ENCODE results near the gene TF.
A peak's percentile ranks its signal among the peaks of the same experiment; 100 is the strongest.

Gene TF

DNA sequence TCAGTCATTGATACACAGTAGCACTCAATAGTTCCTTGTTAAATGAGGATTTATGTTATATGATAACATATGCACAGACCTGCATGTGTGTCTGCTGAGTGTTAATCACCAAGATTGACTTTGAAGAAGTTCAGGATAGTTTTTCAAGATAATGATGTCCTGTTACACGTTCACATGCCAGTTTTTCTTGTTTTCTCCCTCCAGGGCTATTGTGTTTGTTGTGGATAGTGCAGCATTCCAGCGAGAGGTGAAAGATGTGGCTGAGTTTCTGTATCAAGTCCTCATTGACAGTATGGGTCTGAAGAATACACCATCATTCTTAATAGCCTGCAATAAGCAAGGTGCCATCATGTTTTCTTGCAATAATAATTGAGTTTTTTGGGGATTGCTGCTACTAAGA is 69.2 kb downstream of the TF start:
- DNase-seq (ENCODE audit: low spot score) = no peak

DNA sequence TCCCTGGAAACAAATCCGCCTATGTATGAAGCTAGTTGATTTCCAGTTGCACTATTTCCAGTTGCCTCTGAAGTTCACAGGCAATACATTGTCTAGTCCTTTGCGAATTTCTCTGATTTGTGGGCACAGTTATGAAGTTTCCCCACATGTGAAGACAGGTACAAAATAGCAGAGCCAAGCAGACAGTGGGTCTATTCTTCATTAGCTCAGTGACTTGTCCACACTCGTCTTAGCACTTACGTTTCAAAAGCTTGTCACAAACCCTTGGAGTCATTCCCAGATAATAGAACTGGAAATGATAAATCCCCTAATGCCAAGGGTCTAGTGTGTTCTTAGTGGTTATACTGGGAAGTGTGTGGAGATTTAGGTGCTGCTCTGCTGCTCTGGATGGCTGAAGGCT is 73.9 kb downstream of the TF start:
- no peak for DNase-seq (ENCODE audit: low spot score)

DNA sequence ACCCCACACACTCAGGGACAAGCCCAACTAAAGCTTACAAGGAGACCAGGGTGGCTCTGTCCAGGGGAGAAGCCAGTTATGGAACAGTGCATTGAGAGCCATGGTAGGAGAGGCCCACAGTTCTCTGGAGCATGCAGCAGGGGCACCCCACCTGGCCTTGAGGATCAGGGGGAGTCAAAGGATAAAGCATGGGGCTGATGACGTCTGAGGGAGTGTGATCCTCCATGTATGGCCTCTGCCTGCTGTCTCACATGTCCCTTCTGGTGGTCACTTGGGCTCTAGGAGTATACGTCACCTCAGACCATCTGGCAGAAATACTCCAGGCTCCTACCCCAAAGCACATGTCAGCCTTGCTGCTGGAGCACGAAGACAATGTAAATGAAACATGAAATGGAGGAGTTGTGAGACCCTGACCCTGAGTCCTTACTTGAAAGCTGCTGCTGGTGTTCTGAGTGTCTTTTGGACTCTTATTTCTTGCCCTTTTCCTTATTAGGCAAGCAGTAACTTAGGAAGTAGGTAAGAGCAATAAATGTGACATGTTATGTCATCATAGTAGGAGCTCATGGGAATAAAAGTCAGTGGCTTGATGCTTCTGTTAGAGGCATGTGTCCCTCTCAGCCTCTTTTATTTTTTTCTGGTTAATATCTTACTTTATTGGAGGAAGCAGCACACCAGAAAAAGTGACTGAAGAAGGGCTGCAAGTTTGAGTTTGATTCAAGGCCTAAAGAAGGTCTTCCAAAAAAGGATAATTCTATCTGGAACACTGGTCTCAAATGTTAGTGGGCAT is 74.9 kb downstream of the TF start:
- no peak for DNase-seq (ENCODE audit: low spot score)

DNA sequence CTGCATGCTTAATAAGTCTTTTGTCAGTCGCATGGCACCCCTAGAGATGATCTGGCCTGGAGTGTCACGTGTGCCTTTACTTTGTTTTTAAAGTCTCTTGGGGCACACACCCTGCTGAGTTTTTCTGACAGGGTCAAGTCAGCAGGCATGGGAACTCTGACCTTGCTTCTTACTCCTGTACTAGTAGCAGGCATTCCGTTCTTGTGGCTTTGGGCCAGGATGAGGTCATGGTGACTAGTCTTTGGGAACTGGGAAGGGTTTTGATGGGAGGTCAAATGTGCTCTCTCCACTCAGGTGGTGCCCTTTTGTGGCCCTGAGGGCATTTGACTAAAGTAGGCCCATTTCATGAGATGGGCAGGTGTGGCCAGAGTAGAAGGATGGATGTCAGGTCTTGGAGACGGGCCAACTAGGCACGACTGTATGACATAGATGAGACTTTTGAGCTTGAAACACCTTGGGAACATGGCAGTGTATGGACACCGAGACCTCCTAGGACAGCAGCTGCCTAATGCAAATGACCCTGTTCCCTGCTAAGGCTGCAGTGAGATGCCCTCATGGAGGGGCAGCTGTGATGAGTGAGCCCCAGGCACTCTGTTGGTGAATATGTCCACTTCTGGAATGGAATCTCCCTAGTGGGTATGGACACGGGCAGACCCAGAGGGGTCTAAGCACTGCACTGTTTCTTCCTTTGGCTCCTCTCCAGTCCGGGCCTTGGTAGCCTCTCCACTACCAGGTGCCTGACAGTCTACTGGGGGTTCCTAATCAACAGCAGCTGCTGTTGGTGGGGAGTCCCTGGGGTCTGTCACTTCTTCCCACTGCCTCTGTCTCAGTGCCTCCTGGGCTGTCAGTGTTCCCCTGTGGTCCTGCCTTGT is 75.8 kb downstream of the TF start:
- no peak for DNase-seq (ENCODE audit: low spot score)

DNA sequence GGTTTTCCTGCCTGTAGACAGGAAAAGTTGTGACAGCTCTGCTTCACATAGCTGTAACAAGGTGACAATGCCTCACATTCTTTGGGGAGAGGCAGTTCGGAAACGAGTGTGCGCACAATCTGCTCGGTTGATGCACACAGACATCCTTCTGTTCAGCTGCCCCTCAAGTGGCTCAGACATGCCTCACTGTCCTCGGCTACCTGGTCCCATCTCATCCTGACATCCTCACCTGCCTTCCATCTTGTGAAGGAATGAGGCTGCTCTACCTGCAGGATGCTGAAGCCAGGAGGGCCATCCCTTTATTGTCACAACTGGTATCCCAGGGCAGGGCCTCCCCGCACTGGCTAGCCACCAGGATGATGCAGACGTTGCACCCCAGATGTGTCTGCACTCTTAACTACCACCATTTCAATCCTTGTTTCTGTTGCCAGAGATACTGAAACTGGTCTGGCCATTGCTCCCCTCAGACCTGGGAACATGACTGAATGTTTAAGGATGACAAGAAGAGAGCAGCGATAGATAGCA is 78.8 kb downstream of the TF start:
- DNase-seq (ENCODE audit: low spot score) = no peak

DNA sequence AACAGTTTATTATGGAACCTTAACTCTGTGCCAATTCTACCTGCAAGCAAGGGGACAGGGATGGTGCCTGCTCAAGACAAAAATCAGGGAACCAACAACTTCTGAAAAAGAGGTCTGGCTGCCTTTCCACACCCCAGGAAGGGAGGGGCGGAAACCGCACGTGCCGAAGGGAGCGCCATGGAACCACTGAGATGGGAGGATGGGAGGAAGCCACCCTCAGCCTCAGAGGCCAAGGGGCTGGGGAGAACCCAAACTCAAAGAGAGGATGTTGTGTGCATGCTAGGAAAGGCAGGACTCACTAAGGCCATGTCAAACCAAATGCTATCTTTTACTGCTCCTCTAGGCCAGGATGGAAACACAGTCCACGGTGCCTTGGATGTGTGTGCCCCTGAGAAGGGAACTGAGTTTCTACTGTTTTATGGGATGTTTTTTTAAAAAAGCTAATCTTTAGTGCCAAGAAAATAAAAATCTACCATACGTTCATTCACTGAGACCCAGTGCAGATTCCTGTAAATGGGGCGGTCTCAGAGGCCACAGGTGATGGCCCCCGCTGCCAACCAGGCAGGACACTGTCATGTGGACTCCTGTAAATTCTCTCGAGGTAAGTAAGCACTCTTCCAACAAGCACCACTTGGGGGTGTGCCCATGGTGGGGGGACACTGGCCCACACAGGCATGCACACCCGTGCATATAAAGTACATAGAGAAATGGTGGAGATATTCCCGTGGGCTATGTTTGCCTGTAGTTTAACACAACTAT is 80.0 kb downstream of the TF start:
- DNase-seq (ENCODE audit: low spot score) = no peak

DNA sequence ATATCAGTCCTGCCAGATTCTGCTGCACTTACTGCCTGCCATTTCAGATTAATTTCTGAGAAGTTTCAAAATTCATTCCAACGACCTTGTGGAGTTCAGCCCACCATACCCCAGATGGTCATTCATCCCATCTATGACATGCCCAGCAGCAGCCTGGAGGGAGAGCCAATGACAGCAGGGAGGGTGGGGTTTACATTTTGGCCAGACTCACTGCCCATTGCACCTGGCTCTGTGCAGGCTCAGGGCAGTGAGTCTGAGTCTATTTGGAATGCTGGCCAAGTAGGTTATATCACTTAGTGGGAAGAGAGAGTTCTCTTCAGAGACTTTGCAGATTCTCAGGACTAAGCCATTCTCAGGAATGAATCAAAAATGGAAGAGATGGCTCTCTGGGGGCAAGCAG is 80.9 kb downstream of the TF start:
- no peak for DNase-seq (ENCODE audit: low spot score)

DNA sequence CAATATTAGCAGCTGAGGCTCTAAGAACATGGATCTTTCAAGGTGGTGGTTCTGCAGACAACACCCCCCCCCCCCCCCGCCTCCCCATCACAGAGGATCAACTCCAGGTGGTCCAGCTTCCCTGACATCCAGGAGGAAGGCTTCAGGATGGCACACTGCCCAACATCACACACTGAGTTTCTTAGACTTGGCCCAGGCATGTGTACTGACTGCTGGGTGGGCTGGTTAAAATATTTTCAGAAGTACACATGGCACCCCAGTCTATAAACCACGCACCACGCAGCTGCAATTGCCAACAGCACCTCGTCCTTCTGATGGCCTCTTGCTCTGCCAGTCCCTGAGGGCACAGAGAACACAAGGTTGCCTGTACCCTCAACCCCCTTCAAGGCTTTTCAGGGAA is 81.5 kb downstream of the TF start:
- no peak for DNase-seq (ENCODE audit: low spot score)

DNA sequence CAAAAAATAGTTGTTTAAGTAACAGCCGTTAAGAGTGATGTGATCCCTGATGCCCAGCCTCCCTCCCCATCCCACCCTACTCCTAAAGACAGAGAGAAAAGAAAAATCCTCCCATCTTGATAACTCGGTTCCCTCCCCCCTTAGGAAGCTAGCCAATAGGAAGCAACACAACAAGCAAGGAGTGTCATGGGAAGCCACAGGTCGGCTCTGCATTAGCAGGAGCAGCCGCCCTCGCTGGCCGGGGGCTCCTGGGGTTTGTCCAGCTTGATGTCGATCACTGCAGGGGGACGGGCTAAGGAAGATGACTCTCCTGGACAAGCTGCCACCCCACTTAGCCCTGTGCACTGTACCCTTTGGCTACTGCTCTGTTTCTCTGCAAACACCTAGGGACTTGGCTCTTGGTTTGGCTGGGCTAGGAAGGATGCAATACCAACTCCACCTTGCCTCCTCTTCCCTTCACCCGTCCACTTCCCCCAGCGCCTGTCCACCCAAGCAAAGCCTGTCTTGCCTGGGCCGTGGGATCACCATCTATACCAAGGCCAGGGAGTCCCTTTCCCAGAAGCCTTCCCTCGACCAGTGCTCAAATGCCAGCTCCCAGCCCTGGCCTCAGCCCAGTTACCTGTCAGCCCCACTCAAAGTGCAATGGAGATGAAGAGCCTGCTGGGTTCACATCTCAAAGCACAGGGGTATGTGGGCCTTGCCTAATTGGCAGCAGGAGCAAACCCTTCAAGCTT is 82.5 kb downstream of the TF start:
- DNase-seq (ENCODE audit: low spot score) = no peak

DNA sequence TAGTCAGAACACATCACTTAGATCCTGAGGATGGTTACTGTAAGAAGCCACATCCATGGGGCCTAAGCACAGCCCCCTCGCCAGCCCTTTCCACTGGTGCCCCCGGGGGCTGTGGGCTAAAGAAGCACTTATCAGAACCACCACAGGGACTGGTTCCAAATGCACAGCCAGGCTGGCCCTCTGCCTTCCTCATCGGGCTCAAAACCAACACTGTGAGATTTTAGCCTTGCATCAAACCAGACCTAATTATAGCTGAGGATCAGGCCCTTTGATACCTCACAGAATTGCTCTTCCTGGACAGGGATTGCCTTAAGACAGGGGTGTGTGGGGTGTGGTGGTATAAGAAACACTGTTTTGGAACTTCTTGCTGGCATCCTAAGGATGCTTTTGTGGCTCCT is 83.1 kb downstream of the TF start:
- no peak for DNase-seq (ENCODE audit: low spot score)

DNA sequence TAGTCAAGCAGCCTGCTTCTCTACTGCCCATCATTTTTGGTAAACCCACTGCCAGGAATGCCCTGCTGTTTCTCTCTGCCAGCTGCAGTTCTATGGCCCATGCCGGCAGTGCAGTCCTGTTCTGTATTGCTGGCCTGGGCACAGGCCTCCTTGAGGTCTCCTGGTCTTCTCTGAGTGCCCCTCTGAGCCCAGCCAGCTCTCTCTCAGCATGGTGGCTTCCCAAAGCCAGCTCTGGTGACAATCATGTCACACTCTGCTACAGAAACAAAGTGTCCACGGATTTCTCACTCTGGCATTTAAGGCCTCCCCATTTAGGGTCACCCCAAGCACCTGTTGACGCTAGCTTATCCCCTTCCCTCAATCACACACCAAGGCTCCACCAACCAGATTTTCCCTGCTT is 83.9 kb downstream of the TF start:
- DNase-seq (ENCODE audit: low spot score) = no peak

DNA sequence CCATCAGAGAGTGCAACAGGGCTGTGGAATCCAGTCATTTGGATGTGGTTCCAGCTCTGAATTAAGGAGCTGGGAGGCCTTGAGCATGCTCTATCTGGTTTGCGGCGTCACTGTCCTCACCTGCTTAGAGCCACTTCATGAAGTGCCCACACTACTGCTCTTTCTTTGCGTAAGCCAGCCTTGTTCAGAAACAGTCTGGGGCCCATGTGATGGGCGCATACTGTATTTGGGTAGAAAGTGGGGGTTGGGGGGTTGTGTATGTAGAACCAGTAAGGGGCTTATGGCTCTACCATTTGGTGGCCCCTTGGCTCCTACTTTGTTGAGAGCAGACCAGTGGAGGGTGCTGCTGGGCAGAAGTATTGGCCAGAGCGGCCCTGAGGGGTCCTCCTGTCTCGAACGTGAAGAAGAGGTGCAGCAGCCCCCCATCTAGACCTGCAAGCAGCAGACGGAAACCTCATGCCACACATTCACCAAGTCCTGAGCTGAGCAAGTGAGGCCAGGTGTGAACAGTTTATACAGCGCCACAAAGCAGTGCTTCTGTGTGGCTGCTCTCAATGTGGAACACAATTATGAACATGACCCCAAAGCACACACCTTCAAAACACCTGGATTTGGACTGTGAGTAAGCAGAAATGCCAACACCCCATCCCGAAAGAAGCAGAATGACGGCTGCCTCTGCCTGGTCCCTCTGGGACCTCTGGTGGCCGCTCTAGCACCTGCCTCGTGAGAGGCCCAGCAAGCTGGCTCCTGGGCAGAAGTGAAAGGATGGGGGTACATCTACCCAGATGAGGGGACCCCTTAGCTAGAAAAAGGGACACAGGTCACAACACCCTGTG is 86.0 kb downstream of the TF start:
- peak; percentile 51 for DNase-seq (ENCODE audit: low spot score)

DNA sequence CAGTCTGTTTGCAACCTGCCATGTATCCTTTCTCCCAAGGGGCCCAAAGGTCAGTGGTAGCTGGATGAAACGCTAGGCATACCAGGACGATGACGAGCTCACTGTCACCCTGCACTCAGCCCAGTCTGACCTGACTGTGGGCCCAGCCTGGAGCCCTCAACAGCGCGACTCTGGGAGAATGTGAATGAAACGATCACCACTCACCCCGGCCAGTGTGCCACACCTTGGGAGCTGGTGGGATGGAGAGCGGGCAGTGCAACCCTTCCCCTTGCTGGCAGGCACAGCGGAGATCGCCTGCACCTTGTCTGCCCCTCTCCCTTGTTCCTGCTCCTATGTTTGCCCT is 86.6 kb downstream of the TF start:
- peak; percentile 32 for DNase-seq (ENCODE audit: low spot score)

DNA sequence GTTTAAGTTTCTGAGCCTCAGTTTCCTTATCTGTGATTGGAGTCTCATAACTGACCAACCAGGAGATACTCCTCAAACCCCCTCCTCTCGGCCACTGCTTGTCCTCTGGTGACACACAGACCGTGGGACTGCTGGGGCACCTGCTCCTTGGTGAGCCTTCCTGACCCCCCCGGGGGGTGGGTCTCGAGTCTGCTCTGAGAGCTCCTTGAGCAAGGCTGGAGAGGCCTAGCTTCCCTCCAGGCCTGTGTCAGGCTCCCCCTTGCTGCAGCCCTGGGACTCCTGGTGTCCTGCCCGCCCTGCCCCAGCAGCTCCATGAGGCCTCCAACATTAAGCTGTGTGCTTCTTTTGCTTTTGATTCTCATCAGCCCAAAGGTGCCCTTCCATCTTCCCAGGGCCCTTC is 87.1 kb downstream of the TF start:
- no peak for DNase-seq (ENCODE audit: low spot score)

DNA sequence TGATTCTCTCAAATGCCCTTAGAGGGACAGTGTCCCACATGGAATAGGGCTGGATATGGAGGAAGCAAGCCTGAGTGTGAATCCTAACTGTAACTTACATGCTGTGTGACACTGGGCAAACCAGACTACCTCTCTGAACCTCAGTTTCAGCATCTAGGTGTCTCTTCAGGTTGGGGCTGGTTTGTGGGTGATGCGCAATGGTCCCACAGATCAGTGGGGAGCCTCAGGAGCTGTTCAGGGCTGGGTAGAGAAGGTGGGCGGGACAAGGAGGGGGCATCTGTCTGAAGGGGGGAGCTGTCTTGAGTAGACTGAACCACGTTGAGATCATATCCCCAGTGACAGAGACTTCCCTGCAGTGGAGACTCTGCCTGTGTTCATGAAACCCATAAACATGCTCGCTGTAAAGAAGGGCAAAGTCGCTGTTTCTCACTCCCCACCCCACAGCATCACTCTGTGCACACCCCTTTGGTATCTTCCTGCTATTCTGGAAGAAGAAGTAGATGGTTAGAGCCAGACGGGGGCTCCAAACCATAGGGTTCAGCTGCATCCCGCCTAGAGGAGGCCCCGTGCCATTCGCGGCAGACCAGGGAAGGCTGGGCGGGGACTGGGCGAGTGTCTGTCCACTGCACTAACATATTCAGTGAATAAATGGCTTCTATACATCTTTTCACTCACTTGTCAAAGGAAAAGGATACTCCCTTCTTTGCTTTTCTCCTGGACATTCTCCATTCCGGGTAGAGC is 87.9 kb downstream of the TF start:
- no peak for DNase-seq (ENCODE audit: low spot score)

DNA sequence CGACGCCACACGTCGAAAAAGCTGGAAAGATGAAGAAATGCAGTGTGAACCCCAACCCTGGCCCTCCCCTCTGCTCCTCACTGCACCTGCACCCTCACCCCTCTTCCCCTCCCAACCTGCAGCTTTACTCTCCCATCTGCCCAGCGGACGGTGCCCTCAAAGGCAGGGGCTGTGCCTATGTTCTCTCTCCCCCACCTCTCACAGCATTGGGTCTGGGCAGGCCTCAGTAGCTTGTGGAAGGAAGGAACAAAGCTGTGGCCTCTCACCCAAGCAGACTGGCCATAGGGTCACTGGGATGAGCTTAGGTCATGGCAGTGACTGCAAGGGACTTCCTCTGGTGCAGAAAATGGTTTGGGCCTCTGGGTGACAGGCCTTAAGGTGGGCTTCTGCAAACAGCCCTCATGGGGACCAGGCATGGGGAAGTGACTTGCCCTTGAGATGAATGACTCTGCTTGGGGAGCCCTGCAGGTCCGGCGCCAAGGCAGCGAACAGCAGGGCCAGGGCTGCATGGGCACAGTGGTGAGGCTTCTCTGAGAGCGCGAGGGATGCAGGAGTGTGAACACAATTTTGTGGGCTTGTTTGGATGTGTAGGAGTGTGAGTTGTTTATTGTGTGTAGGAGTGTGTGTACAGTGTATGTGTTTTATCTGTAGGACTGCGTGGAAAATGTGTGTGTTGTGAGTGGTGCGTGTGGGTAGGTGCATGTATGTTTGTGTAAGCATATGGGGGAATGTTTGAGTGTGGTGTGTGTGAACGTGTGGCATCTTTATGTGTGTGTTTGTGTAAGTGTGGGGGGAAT is 88.6 kb downstream of the TF start:
- no peak for DNase-seq (ENCODE audit: low spot score)

DNA sequence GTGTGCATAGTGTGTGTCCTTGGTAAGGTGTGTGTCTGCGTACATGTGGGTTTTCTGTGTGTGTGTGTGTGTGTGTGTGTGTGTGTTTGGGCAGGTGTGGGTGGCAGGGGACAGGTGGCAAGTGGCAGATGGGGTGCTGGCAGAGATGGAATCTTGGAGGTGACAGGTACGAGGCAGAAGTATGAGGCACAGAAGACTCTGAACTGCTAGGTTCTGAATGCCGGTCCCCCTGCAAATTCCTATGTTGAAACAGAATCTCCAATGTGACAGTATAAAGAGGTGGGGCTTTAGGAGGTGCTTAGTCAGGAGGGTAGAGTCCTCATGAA is 89.2 kb downstream of the TF start:
- DNase-seq (ENCODE audit: low spot score) = no peak

DNA sequence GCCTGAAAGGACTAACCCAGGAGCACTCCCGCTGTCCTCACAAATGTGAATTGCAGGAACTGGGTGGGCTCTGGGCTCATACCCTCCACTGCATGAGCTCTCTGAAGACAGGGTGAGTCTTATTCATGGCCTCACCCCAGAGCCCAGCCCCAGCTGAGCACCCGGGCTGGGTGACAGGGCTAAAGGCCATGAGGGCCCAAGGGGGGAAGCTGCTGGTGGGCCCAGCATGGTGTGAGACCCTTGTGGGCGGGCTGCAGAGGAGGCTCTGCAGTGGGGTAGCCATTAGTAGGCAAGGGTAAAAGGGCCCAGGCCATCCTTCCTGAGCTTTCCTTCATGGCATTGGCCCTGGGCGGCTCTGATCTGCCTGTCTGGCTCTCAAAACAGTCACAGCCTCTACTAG is 89.8 kb downstream of the TF start:
- no peak for DNase-seq (ENCODE audit: low spot score)

DNA sequence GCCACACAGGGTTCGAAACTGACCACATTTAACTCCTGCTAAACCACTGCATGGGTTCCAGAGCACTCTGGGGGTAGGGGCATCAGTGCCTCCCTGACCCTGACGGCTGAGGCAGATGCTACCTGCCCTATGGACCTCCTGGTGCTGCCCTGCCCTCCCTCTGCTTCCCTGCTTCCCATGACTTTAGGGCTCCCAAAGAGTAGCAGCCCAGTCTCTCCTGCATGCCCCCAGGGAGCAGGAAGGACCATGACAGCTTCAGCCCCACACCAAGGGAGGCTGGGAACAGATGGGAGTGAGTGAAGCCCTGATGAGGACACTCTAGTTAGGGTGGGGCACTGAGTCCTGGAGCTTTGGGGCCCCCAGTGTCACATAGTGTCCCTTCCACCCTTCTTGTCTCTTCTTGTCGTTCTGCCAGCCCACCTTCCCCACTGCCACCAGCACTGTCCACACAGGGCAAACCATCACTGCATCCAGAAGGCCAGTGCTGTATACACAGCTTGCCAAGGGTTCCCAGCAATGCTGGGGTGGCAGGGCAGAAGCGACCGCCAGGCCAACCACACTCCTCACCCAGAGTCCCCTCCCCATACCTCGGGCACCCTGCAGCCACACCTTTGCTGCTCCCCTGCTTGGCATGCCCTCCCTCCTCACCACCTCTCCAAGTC is 90.4 kb downstream of the TF start:
- DNase-seq (ENCODE audit: low spot score) = no peak
